Measurements from ENCODE around the gene LYZ. TPM values are rescaled to one million over a fixed set of nuclear protein-coding genes. Genes with fewer than 3 reads are reported as not detected.

LYZ gene
- total RNA-seq, 1 experiment from 2014 or later: not detected

- H2BK20ac ChIP-seq (ENCODE audit: low read depth, low read length, poor library complexity, severe bottlenecking): no peak overlapping the region
- no peak overlapping the region for H2AFZ ChIP-seq (ENCODE audit: low read length)
- no peaks in the 10 kb centered on the region for H3K4me1 ChIP-seq (ENCODE audit: insufficient read depth, low read length)
- H3K36me3 Mint-ChIP-seq (ENCODE audit: insufficient read depth in 1 of 3, low read depth in 3 of 3): no peaks in the 10 kb centered on the region
- H3K23ac ChIP-seq (ENCODE audit: insufficient read length, low read depth, low read length): no peak overlapping the region
- H3K23me2 ChIP-seq (ENCODE audit: insufficient read length, low read depth, low read length, poor library complexity, severe bottlenecking): no peaks in the 10 kb centered on the region
- no peaks in the 10 kb centered on the region for H3K79me2 ChIP-seq (ENCODE audit: insufficient read depth, low read length)
- no peak overlapping the region for H3K4me3 Mint-ChIP-seq
- no peak overlapping the region for H4K5ac ChIP-seq (ENCODE audit: insufficient read length, low read depth, low read length)
- no peak overlapping the region for H3K18ac ChIP-seq (ENCODE audit: insufficient read length, low read depth, low read length)
- no peak overlapping the region for H3T11ph ChIP-seq (ENCODE audit: low read length)
- no peaks in the 10 kb centered on the region for H3K9me3 ChIP-seq (ENCODE audit: control insufficient read depth, low read depth, low read length)
- no peak overlapping the region for H2BK5ac ChIP-seq (ENCODE audit: insufficient read length, low read length)
- no peak overlapping the region for H3K27ac Mint-ChIP-seq
- H2BK12ac ChIP-seq (ENCODE audit: insufficient read length, low read depth, low read length): no peak overlapping the region
- no peak overlapping the region for H2AK5ac ChIP-seq (ENCODE audit: insufficient read length, low read length)
- no peaks in the 10 kb centered on the region; a peak in 1 of 5 replicates for H3K9me3 Mint-ChIP-seq
- DNase-seq: no peak
- WGBS (ENCODE audit: extremely low coverage, insufficient read length, low lambda C conversion rate): no CpG with 5 or more reads among the region's 5 CpGs
- no peaks in the 10 kb centered on the region for H3K79me1 ChIP-seq (ENCODE audit: insufficient read depth, low read depth, low read length, poor library complexity, severe bottlenecking)
- no peak overlapping the region for H4K8ac ChIP-seq (replicated peaks; ENCODE audit: insufficient read length, low read depth, low read length)
- no peaks in the 10 kb centered on the region for H3K27me3 Mint-ChIP-seq (ENCODE audit: low read depth)
- no peaks in the 10 kb centered on the region for H4K20me1 ChIP-seq (ENCODE audit: control insufficient read depth, insufficient read depth, insufficient read length)
- no peak overlapping the region for H3K4me2 ChIP-seq (ENCODE audit: insufficient read depth, insufficient read length, low read length)
- no peak overlapping the region for H4K91ac ChIP-seq (ENCODE audit: insufficient read length, low read depth, low read length)
- H2BK120ac ChIP-seq (ENCODE audit: low read depth, low read length, poor library complexity, severe bottlenecking): no peak overlapping the region
- H3K4me1 Mint-ChIP-seq: peaks cover 11 to 12% of the 10 kb centered on the region in 2 experiments
- TF ChIP-seq CTCF (conservative IDR thresholded peaks at IDR 0.05): no peak
- H3K27ac ChIP-seq (ENCODE audit: insufficient read length, low read depth, low read length): no peak overlapping the region
- H3K9ac ChIP-seq (ENCODE audit: extremely low read depth, insufficient read length, low read length): no peak overlapping the region
- no peak overlapping the region for H3K4ac ChIP-seq (ENCODE audit: low read depth, low read length)
- no peaks in the 10 kb centered on the region for H3K27me3 ChIP-seq (ENCODE audit: insufficient read depth, low read length)
- H2BK15ac ChIP-seq (ENCODE audit: low read depth, low read length): no peak overlapping the region
- H3K14ac ChIP-seq (ENCODE audit: insufficient read depth, low read length): no peak overlapping the region
- no peak overlapping the region for H3K56ac ChIP-seq (ENCODE audit: insufficient read length, low read depth, low read length)
These were observed 4.7 kb downstream of the LYZ start for GRCh38 chr12:69352904-69353303.
